G401 (cell line): ENCODE data around the gene TEX28. TPM values are rescaled to one million over a fixed set of nuclear protein-coding genes. Genes with fewer than 3 reads are reported as not detected.
"Not testable (repeated sequence)": the region's sequence is repeated elsewhere in the genome, so short reads cannot be mapped to it uniquely, and the experiment has no call there.

ENCODE experiments used
- DNase-seq: peaks from one replicate; pipeline ENCODE4 v3.0.0-alpha.2; 2015; ENCODE audit warnings: low spot score
- in situ Hi-C: cut with HindIII; loops from 2 replicates; pipeline ENCODE4 v1.10.0; 2016; ENCODE audit warnings: low sequenced_read_pairs, mixed read lengths
- total RNA-seq: library from RNA; depleted of rRNA; stranded (reverse); fragments of >200 nt; shearing (Covaris generic); gene quantifications from 2 replicates; pipeline ENCODE4 v1.2.3, GENCODE V29; 2014; rRNA removed

TEX28 gene
- total RNA-seq, 1 experiment from 2014 or later = not detected

GRCh38 chrX:154258711-154259110, 36.2 kb downstream of the TEX28 start:
- in situ Hi-C loops, DNase-seq: not testable (repeated sequence)

DNA sequence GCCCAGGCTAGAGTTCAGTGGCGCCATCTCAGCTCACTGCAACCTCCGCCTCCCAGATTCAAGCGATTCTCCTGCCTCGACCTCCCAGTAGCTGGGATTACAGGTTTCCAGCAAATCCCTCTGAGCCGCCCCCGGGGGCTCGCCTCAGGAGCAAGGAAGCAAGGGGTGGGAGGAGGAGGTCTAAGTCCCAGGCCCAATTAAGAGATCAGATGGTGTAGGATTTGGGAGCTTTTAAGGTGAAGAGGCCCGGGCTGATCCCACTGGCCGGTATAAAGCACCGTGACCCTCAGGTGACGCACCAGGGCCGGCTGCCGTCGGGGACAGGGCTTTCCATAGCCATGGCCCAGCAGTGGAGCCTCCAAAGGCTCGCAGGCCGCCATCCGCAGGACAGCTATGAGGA, 37.6 kb downstream of the TEX28 start, which contains the start of gene OPN1MW3:
OPN1MW3 (plus strand) TSS at position 301 of the 400 bp plus-strand sequence; CDS start at position 339, 38 bp downstream.
- DNase-seq, in situ Hi-C loops: not testable (repeated sequence)

- DNase-seq, in situ Hi-C loops: not testable (repeated sequence)
These were observed 46.8 kb downstream of the TEX28 start for GRCh38 chrX:154248076-154248475.

- DNase-seq, in situ Hi-C loops: not testable (repeated sequence)
These were observed 47.4 kb downstream of the TEX28 start for GRCh38 chrX:154247377-154248045.

- in situ Hi-C loops, DNase-seq: not testable (repeated sequence)
These were observed 54.9 kb downstream of the TEX28 start for GRCh38 chrX:154239982-154240503.

DNA sequence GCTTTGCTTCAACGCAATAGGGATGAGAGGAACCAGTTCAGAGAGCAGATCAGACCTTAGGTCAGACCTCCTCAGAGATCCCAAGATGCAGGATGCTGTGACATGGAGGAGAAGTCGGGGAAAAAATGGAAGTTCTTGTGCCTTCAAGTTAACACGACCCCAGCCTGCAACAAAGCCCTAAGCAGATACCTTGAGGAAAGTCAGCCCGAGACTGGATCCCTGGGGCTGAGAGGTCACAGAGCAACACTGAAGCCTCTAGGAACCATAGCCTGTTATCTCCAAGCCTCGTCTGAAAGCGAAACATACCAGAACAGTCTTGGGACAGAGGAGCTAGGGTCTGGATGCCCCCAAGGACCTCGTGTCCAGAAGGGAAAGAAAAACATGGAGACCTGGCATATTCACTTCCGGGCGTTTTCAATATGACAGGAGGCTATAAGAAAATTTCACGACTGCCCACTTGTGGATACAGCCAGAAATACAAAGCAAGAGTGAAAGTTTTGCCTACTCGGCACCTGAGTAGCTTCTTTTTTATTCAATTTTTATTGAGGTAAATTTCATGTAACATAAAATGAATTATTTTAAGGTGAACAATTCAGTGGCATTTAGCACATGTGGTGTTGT, 55.9 kb downstream of the TEX28 start:
- DNase-seq, in situ Hi-C loops: not testable (repeated sequence)

DNA sequence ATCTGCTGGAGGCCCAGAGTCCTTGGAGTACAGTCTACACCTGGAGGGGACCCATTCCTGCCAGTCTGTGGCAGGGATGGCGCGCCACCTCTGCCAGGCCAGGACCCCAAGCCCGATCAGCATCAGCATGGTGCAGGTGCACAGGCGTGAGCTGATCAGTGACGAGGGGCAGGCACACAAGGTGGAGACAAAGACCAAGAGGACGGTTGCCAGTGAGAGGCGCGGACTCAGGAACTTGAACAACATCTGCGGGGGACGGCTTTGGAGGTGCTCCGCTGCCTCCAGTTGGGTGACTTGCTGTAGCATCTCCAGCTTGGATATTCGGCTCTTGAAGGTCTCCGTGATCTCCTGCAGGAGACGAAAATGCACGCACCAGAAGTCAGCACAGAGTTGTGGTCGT, 61.3 kb downstream of the TEX28 start:
- in situ Hi-C loops, DNase-seq: not testable (repeated sequence)

- DNase-seq, in situ Hi-C loops: not testable (repeated sequence)
These were observed 63.5 kb downstream of the TEX28 start for GRCh38 chrX:154231443-154231842.

- DNase-seq, in situ Hi-C loops: not testable (repeated sequence)
These were observed 68.2 kb downstream of the TEX28 start for GRCh38 chrX:154226706-154227105.

GRCh38 chrX:154225292-154225691, 69.6 kb downstream of the TEX28 start:
- DNase-seq, in situ Hi-C loops: not testable (repeated sequence)

Other genes starting within 250 kb of the TEX28 start
- 19.8 and 33.1 TPM in 2 replicates for gene MECP2, start 197.4 kb downstream of the TEX28 start, total RNA-seq
- not detected in 2 replicates for gene OPN1LW, start 150.9 kb downstream of the TEX28 start, total RNA-seq
- gene OPN1MW, start 112.5 kb downstream of the TEX28 start, total RNA-seq = not detected in 2 replicates
- not detected in 2 replicates for gene OPN1MW2, start 75.4 kb downstream of the TEX28 start, total RNA-seq
- gene OPN1MW3, start 37.5 kb downstream of the TEX28 start, total RNA-seq = not detected in 2 replicates
- gene TKTL1, start 671 bp upstream of the TEX28 start, total RNA-seq = not detected in 2 replicates
- gene FLNA, start 79.5 kb upstream of the TEX28 start, total RNA-seq = 811 and 832 TPM in 2 replicates
- 49.8 and 72.5 TPM in 2 replicates for gene EMD, start 84.2 kb upstream of the TEX28 start, total RNA-seq
- 2,883 and 3,419 TPM in 2 replicates for gene RPL10, start 103.3 kb upstream of the TEX28 start, total RNA-seq
- gene DNASE1L1, start 114.1 kb upstream of the TEX28 start, total RNA-seq = 20.5 and 41.3 TPM in 2 replicates
- 16.9 and 39.4 TPM in 2 replicates for gene TAFAZZIN, start 116.4 kb upstream of the TEX28 start, total RNA-seq
- 48.9 and 60.6 TPM in 2 replicates for gene ATP6AP1, start 133.6 kb upstream of the TEX28 start, total RNA-seq
- 51.4 and 57.6 TPM in 2 replicates for gene GDI1, start 142.0 kb upstream of the TEX28 start, total RNA-seq
- gene FAM50A, start 149.0 kb upstream of the TEX28 start, total RNA-seq = 56.1 and 63.4 TPM in 2 replicates
- 3.6 and 6.0 TPM in 2 replicates for gene PLXNA3, start 163.2 kb upstream of the TEX28 start, total RNA-seq
- 72.0 and 79.9 TPM in 2 replicates for gene LAGE3, start 184.2 kb upstream of the TEX28 start, total RNA-seq
- 48.2 and 58.1 TPM in 2 replicates for gene UBL4A, start 191.5 kb upstream of the TEX28 start, total RNA-seq
- gene SLC10A3, start 195.5 kb upstream of the TEX28 start, total RNA-seq = 12.6 and 24.0 TPM in 2 replicates
- 47.5 and 47.8 TPM in 2 replicates for gene FAM3A, start 221.1 kb upstream of the TEX28 start, total RNA-seq